Testis (tissue), 2 donors: ENCODE data around the gene FNDC8.

Experiments
- CTCF ChIP-seq, 3 experiments: fragments of 450-650 bp in 2 of 3; fragments of 200-600 bp in 1 of 3; sonication (generic) in 1 of 3; IDR thresholded peaks; one replicate each; pipeline ENCODE4 v1.5.1; 2016 to 2019; ENCODE audit warnings: antibody characterized with exemption in 3 of 3, mild to moderate bottlenecking in 2 of 3, moderate library complexity in 1 of 3
- POLR2A ChIP-seq: fragments of 450-650 bp; IDR thresholded peaks from one replicate; pipeline ENCODE4 v1.6.1; 2017; ENCODE audit warnings: antibody characterized with exemption, mild to moderate bottlenecking, moderate library complexity

DNA sequence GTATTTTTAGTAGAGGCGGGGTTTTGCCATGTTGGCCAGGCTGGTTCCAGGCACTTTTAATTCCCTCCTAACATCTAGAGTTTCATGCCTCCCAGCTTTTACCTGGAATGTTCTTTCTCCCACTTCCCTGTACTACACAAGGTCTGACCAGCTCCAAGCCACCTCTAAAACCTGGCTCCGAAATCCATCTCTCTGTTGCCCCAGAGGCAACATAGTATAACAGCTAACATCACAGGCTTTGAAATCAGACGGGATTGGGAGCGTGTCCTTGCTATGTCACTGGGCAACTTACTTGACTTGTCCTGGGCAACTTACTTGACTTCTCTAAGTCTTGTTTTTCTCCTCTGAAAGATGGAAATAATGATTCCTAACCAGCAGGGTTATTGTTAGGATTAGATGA, 41.3 kb downstream of the FNDC8 start:
- TF ChIP-seq CTCF (IDR thresholded peaks at IDR 0.05) (no peak), POLR2A (no peak)
